Keratinocyte (primary cell): Measurements from ENCODE around the gene DYNC1I1. TPM values are rescaled to one million over a fixed set of nuclear protein-coding genes. Genes with fewer than 3 reads are reported as not detected.

Experiments used
- DNase-seq: peaks from one replicate; pipeline ENCODE4 v3.0.0-alpha.2; 2011; ENCODE audit warnings: low read depth, missing footprints, low spot score
- FAIRE-seq: peaks from 2 replicates; lab custom pipeline; 2011; peaks lifted over from hg19 to GRCh38; lab: Jason Lieb, UNC
- H2AFZ ChIP-seq: 2 replicates; pipeline ENCODE4 v1.6.0; 2012; ENCODE audit warnings: low read length, control low read depth, inconsistent platforms; ENCODE audit not compliant: control insufficient read depth
- H3K27ac ChIP-seq: 2 replicates; pipeline ENCODE4 v1.5.1; 2011; ENCODE audit warnings: low read length; ENCODE audit not compliant: control insufficient read depth, insufficient read depth
- H3K27me3 ChIP-seq: 3 replicates; pipeline ENCODE4 v1.6.0; 2011; ENCODE audit warnings: low read length; ENCODE audit not compliant: control insufficient read depth, insufficient read depth; ENCODE audit errors: extremely low read depth
- H3K36me3 ChIP-seq, 2 experiments: 2 replicates in 1 of 2; 3 replicates in 1 of 2; pipeline ENCODE4 v1.5.1; 2011; ENCODE audit warnings: low read length in 2 of 2, mild to moderate bottlenecking in 1 of 2; ENCODE audit not compliant: control insufficient read depth in 2 of 2, insufficient read depth in 2 of 2; ENCODE audit errors: extremely low read depth in 1 of 2
- H3K4me1 ChIP-seq: 3 replicates; pipeline ENCODE4 v1.5.1; 2011; ENCODE audit warnings: low read length; ENCODE audit not compliant: control insufficient read depth, insufficient read depth; ENCODE audit errors: extremely low read depth
- H3K4me2 ChIP-seq: 3 replicates; pipeline ENCODE4 v1.6.0; 2011; ENCODE audit warnings: low read depth, low read length; ENCODE audit not compliant: control insufficient read depth, insufficient read depth; ENCODE audit errors: extremely low read depth
- H3K4me3 ChIP-seq, 3 experiments: fragments of 200-600 bp in 1 of 3; sonication (generic) in 1 of 3; 2 replicates in 2 of 3; 3 replicates in 1 of 3; pipeline ENCODE4 v1.5.1; 2011 to 2016; ENCODE audit warnings: low read length in 3 of 3, mild to moderate bottlenecking in 3 of 3, control low read depth in 2 of 3, inconsistent platforms in 1 of 3, low read depth in 1 of 3, mixed read lengths in 1 of 3, mixed run types in 1 of 3, moderate library complexity in 1 of 3; ENCODE audit not compliant: control insufficient read depth in 2 of 3, insufficient read depth in 2 of 3; ENCODE audit errors: extremely low read depth in 1 of 3
- H3K79me2 ChIP-seq: 2 replicates; pipeline ENCODE4 v1.6.0; 2012; ENCODE audit warnings: low read length; ENCODE audit not compliant: control insufficient read depth, insufficient read depth
- H3K9ac ChIP-seq: 3 replicates; pipeline ENCODE4 v1.6.0; 2011; ENCODE audit warnings: low read length; ENCODE audit not compliant: control insufficient read depth, insufficient read depth; ENCODE audit errors: extremely low read depth
- H3K9me1 ChIP-seq: 3 replicates; pipeline ENCODE4 v1.6.0; 2011; ENCODE audit warnings: low read length; ENCODE audit not compliant: control insufficient read depth, insufficient read depth; ENCODE audit errors: extremely low read depth
- H3K9me3 ChIP-seq: 2 replicates; pipeline ENCODE4 v1.5.1; 2012; ENCODE audit warnings: low read depth, low read length; ENCODE audit not compliant: control insufficient read depth
- H4K20me1 ChIP-seq: 3 replicates; pipeline ENCODE4 v1.6.0; 2011; ENCODE audit warnings: low read length; ENCODE audit not compliant: control insufficient read depth, insufficient read depth; ENCODE audit errors: extremely low read depth
- EZH2 ChIP-seq: IDR thresholded peaks from one replicate; pipeline ENCODE4 v1.6.1; 2012; ENCODE audit warnings: inconsistent platforms, mild to moderate bottlenecking, low read length, moderate library complexity
- dilution Hi-C: fragments of 300-500 bp; cut with MboI; formaldehyde crosslinking; loops from one replicate; pipeline ENCODE4 v1.7.0; 2020; ENCODE audit warnings: low sequenced_read_pairs; ENCODE audit not compliant: extremely low pct_ligation_motif_present
- polyA plus RNA-seq, 5 experiments: library from polyadenylated mRNA; depleted of rRNA in 3 of 5; stranded (reverse) in 3 of 5; stranded (forward) in 1 of 5; unstranded in 1 of 5; fragments of >200 nt; gene quantifications; 1 replicate in 1 of 5; 2 replicates in 3 of 5; 3 replicates in 1 of 5; pipeline versions ENCODE4 v1.2.1 to v1.2.3, GENCODE V29; 2011 to 2012; ENCODE audit warnings: missing spikeins in 2 of 5, low read depth in 1 of 5, low replicate concordance in 1 of 5
- TF ChIP-seq, protein P1 (sequence below), 3 experiments: IDR thresholded peaks in 1 of 3; conservative IDR thresholded peaks in 1 of 3; optimal IDR thresholded peaks in 1 of 3; 2 replicates in 2 of 3; 3 replicates in 1 of 3; pipeline versions ENCODE3 to v1.5.1; 2011; ENCODE audit warnings: low read length in 3 of 3, mild to moderate bottlenecking in 3 of 3, moderate library complexity in 2 of 3, control low read depth in 1 of 3, inconsistent platforms in 1 of 3; ENCODE audit not compliant: insufficient read depth in 2 of 3; ENCODE audit errors: extremely low read depth in 1 of 3

Gene DYNC1I1
- polyA plus RNA-seq, 1 donor (not counting 4 experiments of a cell fraction or from before 2014, with no cell fraction given), result 0.10 TPM

DNA sequence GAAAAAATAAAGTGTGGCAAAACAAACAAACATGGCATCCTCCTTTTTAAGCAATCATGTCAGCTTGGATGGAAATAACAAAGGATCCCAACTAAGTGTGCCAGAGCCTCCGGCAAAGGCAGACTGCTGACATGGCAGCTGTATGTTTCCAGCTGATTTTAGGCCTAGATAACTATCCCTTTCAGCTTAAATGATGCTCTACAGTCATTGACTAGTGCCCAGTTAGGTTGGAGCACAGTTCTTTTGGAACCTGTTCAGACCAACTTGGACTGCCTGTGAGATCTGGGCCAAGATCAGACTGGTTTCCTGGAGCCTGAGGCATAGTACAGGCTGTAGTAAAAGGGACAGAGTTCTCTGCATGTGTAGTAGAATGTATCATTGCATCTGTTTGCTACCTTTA lies 128.7 kb downstream of the DYNC1I1 start:
- no peak overlapping the region for H2AFZ ChIP-seq
- H3K79me2 ChIP-seq, result no peaks in the 10 kb centered on the region
- H3K36me3 ChIP-seq, result no peaks in the 10 kb centered on the region
- no peak overlapping the region for H3K9ac ChIP-seq
- no peak overlapping the region for H3K4me2 ChIP-seq
- no peaks in the 10 kb centered on the region for H4K20me1 ChIP-seq
- no peaks in the 10 kb centered on the region for H3K9me3 ChIP-seq
- no peaks in the 10 kb centered on the region for H3K4me1 ChIP-seq
- dilution Hi-C loops, result loop anchor here (25.0 kb wide), 1 partner anchor 1136 kb away; no protein-coding TSS in a partner anchor
- FAIRE-seq, result no peak
- no peaks in the 10 kb centered on the region for H3K27me3 ChIP-seq
- DNase-seq, result no peak
- no peak overlapping the region for H3K27ac ChIP-seq
- H3K4me3 ChIP-seq, result no peak overlapping the region
- TF ChIP-seq, protein P1, sequence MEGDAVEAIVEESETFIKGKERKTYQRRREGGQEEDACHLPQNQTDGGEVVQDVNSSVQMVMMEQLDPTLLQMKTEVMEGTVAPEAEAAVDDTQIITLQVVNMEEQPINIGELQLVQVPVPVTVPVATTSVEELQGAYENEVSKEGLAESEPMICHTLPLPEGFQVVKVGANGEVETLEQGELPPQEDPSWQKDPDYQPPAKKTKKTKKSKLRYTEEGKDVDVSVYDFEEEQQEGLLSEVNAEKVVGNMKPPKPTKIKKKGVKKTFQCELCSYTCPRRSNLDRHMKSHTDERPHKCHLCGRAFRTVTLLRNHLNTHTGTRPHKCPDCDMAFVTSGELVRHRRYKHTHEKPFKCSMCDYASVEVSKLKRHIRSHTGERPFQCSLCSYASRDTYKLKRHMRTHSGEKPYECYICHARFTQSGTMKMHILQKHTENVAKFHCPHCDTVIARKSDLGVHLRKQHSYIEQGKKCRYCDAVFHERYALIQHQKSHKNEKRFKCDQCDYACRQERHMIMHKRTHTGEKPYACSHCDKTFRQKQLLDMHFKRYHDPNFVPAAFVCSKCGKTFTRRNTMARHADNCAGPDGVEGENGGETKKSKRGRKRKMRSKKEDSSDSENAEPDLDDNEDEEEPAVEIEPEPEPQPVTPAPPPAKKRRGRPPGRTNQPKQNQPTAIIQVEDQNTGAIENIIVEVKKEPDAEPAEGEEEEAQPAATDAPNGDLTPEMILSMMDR (optimal IDR thresholded peaks at IDR 0.05 in 1 of 3, IDR thresholded peaks at IDR 0.05 in 1 of 3, conservative IDR thresholded peaks at IDR 0.05 in 1 of 3; ENCODE audit: extremely low read depth in 1 of 3, insufficient read depth in 2 of 3, low read length in 3 of 3), result no peak
- TF ChIP-seq EZH2, result no peak
- no peaks in the 10 kb centered on the region for H3K9me1 ChIP-seq

DNA sequence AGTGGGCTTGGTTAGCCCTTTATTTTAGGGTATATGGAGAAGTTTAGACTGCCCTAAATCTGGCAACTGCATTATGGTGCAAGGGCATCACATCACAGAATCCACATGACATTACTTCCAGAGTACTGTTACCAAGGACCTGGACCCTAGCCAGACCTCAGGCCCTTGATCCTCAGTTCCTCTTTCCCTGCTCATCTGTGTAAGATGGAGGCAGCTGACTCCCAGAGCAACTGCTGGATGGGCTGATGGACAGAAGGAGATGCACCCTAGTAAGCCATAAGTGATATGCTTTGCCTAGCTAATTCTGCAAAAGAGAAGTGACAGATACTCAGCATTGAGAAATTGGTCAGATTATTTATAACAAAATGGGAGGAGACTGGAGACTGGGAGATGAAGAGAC lies 131.7 kb downstream of the DYNC1I1 start:
- no peaks in the 10 kb centered on the region for H4K20me1 ChIP-seq
- no peaks in the 10 kb centered on the region for H3K4me1 ChIP-seq
- no peaks in the 10 kb centered on the region for H3K27me3 ChIP-seq
- no peak overlapping the region for H3K4me3 ChIP-seq
- no peaks in the 10 kb centered on the region for H3K79me2 ChIP-seq
- H3K27ac ChIP-seq, result no peak overlapping the region
- no peaks in the 10 kb centered on the region for H3K9me3 ChIP-seq
- H3K9ac ChIP-seq, result no peak overlapping the region
- DNase-seq, result no peak
- H3K36me3 ChIP-seq, result no peaks in the 10 kb centered on the region
- H3K9me1 ChIP-seq, result no peaks in the 10 kb centered on the region
- no peak overlapping the region for H2AFZ ChIP-seq
- dilution Hi-C loops, result loop anchor here (25.0 kb wide), 1 partner anchor 1133 kb away; no protein-coding TSS in a partner anchor
- no peak for FAIRE-seq
- no peak overlapping the region for H3K4me2 ChIP-seq
- TF ChIP-seq EZH2, result no peak
- TF ChIP-seq, protein P1 (optimal IDR thresholded peaks at IDR 0.05 in 1 of 3, IDR thresholded peaks at IDR 0.05 in 1 of 3, conservative IDR thresholded peaks at IDR 0.05 in 1 of 3; ENCODE audit: extremely low read depth in 1 of 3, insufficient read depth in 2 of 3, low read length in 3 of 3), result no peak
